OCI-M1 (cell line): ENCODE results near the gene STPG3.
A peak's percentile ranks its signal among the peaks of the same experiment; 100 is the strongest.

Source experiments
- DNase-seq: peaks from one replicate; lab custom pipeline; 2025; lab: John Stamatoyannopoulos, UW

Gene STPG3

DNA sequence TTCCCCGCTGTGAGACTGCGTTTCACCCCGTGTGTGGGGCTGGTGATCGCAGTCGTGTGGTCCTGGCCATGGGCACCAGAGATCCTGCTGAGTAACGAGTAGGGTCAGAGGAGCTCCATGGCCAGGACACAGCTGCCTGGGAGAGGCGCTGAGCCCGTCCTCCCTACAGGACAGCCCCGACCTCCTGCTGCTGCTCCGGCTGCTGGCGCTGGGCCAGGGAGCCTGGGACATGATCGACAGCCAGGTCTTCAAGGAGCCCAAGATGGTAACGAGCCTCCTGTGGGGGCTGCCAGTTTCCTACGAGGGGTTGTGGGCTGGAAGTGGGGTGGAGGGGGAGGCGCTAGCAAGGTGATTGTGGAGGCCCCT, 15.1 kb downstream of the STPG3 start:
- no peak for DNase-seq

DNA sequence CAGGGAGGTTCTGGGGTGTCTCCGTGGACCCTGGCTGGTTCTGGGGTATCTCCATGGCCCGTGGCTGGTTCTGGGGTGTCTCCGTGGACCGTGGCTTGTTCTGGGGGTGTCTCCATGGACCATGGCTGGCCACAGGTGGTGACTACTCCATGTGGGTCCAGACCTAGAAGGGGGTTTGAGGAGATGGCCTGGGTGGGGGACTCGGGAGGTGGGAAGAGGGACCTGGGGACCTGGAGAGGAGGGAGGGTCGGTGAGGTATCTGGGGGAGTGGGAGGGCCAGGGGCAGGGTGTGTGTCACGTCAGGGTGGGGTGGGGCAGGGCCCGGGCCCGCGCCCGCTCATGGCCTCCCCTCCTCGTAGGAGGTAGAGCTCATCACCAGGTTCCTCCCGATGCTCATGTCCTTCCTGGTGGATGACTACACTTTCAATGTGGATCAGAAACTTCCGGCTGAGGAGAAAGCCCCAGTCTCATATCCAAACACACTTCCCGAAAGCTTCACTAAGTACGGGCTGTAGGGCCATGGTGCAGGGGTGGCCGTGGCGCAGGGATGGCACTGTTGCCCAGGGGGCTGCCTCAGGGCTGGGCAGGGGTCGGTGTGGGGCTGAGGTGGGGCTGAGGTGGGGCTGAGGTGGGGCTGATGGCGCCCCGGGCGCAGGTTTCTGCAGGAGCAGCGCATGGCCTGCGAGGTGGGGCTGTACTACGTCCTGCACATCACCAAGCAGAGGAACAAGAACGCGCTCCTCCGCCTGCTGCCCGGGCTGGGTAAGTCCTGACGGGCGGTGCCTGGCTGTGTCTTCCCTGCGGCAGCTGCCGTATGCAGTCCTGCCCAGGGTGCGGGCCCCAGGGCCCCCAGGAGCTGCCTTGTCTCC, 15.7 kb downstream of the STPG3 start:
- DNase-seq, result no peak

DNA sequence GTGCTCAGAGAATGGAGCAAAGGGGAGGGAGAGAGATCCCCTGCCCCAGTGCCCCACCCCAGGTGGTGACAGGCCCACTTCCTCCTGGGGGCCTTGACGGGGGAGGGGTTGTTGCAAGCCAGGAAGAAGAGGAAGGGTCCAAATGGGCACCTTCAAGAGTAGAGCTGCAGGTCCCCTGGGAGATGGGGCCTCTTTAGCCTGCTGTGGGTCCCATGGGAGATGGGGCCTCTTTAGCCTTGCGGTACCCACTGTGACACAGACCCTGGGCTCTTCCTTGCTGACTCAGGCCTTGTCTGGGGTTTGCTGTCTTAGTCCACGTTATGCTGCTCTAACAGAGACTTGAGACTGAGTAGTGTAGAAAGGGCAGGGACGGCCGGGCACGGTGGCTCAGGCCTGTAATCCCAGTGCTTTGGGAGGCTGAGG, 16.9 kb downstream of the STPG3 start:
- no peak for DNase-seq

DNA sequence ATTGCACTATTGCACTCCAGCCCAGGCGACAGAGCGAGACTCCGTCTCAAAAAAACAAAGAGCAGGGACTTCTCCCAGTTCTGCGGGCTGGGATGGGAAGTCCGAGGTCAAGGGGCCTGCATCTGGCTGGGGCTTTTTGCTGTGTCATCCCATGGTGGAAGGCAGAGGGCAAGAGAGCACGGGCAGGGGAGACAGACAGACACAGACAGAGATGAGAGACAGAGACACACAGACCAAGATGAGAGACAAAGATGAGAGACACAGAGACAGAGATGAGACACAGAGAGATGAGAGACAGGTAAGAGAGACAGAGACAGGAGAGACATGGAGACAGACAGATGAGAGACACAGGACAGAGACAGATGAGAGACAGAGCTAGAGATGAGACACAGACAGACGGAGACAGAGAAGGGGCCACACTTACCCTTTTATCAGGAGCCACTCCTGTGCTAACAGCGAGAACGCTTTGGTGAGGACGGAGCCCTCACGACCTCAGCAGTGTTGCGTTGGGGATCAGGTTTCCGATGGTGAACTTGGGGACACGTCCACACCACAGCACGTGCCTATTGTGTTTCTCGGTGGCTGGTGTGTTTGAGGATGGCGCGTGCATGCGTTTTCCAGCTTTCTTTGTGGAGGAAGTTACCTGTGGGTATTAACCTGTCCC, 17.6 kb downstream of the STPG3 start:
- peak; percentile 16 for DNase-seq

DNA sequence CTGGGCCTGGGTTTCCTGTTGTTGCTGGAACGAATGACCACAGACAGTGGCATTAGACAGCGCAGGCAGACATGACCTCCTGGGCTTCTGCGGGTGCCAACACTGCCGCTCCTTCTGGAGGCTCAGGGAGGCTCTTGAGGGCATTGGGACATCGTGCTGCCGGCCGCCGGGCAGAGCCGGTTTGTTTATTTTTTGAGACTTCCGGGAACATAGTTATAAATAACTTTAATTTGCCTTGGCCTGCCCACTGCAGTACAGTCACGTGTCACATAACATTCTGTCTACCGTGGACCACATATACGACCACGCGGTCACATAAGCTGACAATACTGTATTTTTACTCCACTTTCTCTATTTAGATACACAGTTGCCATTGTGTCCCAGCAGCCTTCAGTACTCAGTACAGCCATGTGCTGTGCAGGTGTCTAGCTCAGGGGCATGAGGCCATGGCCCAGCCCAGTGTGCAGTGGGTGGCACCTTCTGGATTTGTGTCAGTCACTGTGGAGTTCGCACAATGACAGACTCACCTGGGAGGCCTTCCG, 18.2 kb downstream of the STPG3 start:
- no peak for DNase-seq

DNA sequence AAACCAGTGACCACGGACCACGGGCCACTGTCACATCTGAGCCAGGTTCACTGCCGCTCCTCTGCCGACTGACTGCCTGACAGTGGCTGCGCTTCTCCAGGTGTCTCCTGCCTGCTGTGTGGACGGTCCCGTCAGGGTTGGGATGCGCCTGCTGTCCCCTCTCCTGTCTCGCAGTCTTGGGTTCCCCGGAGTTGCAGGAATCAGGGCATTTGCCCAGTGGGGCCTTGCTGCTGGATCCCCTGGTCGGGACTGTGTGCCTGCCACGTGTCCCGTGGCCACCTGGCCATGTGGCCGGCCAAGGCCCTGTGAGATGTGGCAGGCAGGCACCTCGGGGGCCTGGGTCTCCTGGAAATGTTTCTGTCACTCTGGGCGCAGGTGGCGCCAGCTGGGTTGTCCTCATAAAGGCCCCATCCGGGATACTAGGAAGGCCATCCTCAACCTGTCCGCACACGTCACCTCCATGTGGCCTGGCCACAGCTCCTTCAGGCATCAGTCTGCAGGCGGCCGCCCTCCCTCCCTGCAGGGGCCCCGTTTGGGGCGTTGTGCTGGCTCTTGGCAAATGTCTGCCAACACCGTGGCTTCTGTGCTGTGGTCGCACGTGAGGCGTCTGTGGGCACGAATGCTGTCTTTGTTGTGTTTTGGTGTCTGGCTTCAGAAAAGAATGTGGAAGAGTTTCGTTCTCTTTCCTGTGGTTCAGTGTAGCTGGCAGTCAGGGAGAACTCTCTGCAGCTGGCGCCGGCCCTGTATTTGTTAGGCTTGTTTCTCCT, 20.0 kb downstream of the STPG3 start:
- DNase-seq, result no peak

DNA sequence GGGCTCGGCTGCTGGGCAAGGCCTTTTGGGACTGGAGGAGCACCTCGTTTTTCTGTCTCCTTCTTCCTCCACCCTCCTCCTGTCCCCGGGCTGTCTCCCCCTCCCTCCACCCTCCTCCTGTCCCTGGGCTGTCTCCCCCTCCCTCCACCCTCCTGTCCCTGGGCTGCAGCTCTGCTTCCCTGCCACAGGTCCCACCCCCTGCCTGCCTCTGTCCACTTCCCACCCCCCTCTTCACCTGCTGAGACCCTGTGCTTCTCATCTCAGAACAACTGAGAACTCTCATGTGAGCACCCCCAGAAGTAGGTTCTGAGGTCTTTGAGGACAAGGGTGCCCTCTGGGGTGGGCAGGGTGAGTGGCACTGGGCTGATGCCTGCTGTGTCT, 20.6 kb downstream of the STPG3 start:
- no peak for DNase-seq

DNA sequence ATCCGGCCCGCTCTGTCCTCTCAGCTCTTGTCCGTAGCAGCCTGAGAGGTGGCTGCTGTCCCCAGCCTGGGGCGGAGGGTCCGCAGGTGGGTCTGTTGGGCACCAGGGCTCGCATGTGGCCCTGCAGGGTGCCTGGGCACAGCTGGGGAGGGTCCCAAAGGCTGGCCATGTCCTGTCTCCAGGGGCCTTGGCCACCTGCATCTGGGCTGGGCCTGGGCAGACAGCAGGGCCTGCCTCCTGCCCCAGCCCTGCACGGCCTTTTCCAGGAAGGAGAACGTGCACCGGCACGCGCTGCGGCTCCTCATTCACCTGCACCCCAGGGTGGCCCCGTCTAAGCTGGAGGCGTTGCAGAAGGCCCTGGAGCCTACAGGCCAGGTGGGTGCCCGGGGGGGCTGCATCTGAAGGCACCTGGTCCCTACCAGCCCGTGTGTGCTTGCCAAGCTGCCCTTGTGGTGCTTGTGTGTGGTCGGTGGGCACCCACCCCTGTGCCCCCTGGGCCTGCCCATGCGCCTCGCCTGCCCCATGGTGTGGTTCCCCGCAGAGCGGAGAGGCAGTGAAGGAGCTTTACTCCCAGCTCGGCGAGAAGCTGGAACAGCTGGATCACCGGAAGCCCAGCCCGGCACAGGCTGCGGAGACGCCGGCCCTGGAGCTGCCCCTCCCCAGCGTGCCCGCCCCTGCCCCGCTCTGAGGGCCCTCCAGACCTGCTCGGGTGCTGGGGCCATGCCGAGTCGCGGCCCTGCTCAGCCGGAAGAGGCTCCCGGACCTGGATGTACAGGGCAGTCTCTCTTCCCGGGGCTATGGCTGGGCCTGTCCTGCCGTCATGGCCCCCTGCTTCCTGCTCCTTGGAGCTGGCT, 21.4 kb downstream of the STPG3 start:
- no peak for DNase-seq

DNA sequence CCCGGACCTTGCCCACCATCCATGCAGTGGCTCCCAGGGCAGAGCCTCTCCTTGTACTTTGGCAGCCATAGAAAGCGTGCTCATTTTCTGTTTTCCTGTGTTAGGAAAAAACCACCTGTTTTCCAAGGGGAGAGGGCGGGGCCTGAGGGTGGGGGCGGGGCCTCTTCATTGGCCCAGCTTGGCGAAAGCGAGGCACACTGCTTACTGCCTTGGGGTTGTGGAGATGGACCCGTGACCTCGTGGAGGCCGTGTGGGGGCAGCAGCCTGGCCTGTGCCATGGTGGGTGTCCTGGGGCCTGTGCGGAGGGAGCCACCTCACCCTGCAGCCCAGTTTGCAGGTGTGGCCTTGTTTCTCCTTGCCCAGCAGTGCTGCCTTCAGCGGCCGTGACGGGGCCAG, 22.0 kb downstream of the STPG3 start:
- no peak for DNase-seq

DNA sequence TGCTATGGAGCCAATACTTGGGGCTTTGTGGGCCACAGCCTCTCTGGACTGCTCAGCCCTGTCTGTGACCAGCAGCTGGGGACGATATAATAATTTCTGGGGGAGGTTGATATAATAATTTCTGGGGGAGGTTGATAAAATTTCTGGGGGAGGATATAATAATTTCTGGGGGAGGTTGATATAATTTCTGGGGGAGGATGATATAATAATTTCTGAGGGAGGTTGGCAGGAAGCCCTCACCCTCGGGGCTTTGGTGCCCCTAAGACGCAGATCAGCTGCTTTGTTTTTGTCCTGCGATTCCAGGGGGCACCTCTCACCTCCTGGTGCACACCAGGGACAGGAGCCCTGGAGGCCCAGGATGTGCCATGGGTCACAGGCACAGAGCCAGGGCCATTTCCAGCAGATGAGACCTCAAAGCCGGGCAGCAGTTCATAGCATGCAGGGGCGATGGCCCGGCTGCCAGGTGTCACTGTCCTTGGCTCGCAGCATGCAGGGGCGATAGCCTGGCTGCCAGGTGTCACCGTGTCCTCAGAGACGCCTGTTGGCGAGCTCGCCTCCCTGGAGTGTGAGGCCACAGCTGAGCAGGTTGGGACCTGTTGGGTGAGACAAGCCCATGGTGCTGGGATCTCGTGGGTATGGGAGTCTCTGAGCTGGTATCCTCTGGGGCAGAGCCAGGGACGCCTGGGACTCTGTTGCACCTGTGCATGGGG, 22.7 kb downstream of the STPG3 start:
- no peak for DNase-seq

DNA sequence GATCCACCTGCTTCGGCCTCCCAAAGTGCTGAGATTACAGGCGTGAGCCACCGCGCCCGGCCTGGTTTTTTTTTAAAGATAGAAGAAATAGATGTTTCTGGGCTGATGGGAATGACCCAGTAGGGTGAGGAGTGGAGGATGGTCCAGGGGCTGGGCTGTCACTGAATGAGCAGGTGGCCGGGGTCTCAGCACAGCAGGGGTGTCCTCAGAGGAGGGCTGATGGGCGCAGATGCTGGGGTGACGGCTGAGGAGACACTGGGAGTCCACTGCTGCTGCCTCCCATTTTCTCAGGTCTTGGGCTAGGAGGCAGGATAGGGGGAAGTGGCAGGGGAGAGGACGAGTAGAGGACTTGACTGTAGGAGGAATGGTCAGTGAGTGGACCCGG, 24.1 kb downstream of the STPG3 start:
- DNase-seq, result no peak

DNA sequence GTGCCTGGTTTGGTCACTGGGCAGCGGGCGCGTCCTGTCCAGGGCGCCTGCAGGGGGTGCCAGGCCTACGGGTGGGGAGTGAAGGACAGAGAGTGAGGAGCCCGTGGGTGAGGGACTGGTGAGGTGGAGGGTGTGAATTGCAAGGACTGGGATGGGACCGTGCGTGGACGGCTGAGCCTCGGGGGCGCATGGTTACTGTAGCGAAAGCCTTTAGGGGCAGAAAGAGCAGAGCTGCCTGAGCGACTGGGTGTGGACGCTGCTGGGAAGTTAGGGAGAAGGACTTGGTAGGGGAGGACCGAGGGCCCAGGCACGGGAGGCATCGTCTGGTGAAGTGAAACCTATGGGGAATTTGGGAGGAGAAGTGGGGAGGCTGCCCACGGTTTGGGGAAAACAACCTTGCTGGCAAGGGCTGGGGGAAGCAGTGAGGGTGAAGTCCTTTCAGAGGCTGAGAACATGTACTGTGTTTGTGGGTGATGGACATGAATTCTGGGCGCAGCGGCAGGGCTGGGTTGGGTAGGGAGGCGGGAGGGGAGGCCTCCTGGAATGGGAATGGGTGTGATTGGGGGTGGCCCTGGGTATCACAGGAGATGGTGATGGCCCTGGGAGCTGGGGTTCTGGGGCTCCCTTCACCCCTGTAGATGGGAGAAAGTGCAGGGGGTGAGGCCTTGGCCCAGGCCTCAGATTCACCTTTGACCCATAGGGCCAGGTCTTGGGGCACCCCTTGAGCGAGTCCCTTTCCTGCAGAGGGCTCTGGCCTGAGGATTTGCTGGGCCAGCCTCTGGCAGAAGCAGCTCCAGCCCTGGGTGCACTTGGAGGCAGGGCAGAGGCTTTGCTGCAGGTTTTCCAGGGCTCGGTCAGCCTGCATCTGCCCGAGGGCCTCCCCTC, 24.7 kb downstream of the STPG3 start:
- no peak for DNase-seq

DNA sequence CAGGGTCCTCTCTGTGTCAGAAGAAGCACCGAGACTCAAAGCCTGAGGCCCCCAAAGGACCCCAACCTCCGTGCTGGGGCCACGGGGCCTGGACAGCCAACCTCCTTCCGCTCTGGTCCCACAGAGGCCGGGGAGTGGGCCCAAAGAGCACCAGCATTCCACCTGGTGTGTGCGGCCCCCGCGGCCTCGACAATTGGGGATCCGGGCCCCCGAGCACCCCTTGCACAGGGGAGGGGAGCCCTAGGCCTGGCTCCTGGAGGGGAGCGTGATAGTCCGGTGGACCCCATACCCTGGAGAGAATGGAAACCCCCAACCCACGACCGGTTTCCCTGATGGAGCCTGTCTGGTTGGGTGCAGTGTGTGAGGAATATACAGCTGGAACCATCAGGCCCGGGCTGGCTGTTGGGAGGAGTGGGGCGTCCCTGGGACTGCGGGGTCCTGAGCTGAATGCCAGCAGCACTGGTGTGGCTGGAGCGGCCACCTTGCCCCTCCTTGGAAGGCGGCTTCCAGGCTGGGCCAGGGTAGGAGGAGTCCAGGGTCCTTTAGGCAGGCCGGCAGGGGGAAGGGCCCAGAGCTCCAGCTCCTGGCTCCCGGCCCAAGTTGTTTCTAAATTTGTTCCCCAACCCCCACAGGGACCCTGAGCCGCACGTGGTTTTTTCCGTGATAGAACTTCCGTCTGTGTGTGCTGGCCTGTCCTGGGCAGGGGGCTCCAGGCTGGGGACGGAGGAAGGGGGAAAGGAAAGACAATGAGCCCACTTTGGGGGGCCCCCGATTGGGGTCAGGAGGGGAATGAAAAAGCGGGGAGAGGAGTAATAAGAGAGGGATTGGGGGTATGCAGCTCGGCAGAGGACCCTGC, 25.6 kb downstream of the STPG3 start:
- peak; percentile 93 for DNase-seq

DNA sequence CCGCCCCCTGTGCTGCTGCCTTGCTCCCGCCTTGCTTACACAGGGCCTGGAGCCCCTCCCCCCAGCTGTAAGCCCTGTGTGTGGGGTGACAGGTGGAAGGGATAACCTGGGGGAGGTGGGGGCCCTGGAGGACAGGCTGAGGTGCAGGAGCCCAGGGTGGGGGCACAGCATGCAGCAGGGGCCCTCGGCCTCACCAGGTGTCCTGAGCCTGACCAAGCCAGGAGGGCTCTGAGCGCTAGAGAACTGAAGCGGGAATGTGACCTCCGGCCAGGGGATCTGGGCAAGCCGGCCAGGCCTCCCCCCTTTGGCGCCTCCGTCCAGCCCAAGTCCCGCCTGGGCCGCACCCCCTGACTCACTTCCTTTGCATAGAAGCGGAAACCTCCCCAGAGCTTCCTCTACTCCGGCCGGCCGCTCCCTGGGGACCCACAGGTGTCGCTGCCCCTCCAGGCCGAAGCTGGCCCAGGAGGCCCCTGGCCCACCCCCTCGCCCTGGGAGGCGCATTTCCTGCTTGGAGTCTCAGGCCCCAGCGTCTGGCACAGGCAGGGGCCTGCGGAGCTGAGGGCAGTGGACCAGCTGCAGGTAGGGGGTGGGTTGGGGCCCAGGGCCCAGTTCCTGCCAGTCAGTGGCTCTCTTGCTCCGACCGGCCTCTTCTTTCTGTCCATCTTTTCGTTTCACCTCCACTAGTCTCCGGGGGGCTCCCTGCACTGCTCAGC, 26.4 kb downstream of the STPG3 start, which contains the start of gene TOR4A:
Gene TOR4A (plus strand): TSS at position 398 of the 713 bp plus-strand sequence. CDS start 964 bp downstream, outside the sequence.
- DNase-seq, result peak; percentile 92

DNA sequence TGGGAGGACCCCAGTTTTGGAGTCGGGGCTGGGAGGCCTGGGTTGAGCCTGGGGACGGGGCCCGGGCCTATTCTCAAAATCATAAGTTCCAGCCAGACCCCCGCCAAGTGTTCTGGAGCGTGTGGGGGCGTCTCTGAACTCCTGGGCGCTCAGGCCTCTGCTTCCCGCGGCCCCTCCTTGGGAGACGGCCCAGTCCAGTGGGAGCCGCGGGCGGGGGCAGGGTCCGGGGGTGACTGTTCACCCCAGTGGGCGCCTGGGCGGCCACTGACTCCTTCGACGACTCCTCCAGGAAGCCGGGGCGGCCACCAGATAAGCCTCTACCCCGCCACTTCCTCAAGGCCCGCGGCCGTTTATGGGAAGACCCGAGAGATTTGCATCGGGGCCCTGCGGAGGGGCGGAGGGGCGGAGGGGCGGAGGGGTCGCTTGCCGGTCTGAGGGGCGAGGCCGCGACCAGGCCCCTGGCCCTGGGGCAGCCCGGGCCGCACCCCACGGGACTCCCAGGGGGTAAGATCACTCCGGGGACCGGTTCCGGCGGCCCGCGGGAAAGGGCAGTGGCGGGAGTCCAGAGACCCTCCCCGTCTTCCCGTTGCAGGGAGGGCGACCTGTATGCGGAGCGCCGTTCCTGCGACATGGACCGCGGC, 27.1 kb downstream of the STPG3 start:
- peak; percentile 65 for DNase-seq

DNA sequence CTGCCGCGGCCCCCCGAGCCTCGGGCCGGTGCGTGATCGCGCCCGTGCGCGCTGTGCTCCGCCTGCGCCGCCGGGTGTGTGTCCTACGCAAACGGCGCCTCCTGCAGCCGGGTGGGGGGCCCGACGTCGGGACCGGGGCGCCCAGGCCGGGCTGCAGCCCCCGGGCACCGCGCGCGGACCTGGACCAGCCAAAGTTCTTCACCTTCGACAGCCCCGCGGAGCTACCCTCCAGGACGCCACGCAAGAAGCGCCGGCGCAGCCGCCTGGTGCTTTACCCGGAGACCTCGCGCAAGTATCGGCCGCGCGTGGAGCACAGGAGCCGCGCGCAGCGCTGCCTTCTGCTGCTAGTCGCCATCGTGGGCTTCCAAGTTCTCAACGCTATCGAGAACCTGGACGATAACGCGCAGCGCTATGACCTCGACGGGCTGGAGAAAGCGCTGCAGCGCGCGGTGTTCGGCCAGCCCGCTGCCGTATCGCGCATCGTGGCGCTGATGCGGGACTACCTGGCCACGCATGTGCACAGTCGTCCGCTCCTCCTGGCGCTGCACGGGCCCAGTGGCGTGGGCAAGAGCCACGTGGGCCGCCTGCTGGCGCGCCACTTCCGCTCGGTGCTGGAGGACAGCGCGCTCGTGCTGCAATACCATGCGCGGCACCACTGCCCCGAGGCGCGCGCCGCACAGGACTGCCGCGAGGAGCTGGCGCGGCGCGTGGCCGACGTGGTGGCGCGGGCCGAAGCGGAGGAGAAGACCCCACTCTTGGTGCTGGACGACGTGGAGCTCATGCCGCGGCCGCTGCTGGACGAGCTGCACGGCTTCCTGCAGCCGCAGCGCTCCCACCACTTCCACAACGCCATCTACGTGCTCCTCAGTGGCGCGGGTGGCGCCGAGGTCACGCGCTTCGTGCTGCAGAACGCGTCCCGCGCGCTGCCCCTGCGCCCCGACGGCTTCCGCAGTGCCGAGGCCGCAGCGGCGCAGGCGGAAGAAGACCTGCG, 27.9 kb downstream of the STPG3 start:
- no peak for DNase-seq
